Caco-2 (cell line): ENCODE data around the gene C5orf15. TPM values are rescaled to one million over a fixed set of nuclear protein-coding genes. Genes with fewer than 3 reads are reported as not detected.

Experiments used
- BruUV-seq: library from RNA; stranded (reverse); fragments of 400-500 nt; replicated peaks from 2 replicates; lab custom pipeline; 2021; lab: Mats Ljungman, UMichigan
- CTCF ChIA-PET: fragments of 300-600 bp; sonication (Branson Sonifier 250); formaldehyde crosslinking; loops from one replicate; lab custom pipeline; 2022; ENCODE audit warnings: antibody characterized with exemption; lab: Charles Lee
- POLR2A ChIA-PET: fragments of 300-600 bp; sonication (Branson Sonifier 250); formaldehyde crosslinking; loops from one replicate; lab custom pipeline; 2022; ENCODE audit warnings: antibody characterized with exemption; lab: Charles Lee
- DNase-seq, 2 experiments: peaks; one replicate each; pipeline versions ENCODE4 v3.0.0 to v3.0.0-alpha.2; 2020 to 2022
- H3K27me3 ChIP-seq: replicated peaks from 2 replicates; pipeline ENCODE4 v1.6.0; 2011; ENCODE audit warnings: low read length; ENCODE audit not compliant: control insufficient read depth, insufficient read depth
- H3K36me3 ChIP-seq: 2 replicates; pipeline ENCODE4 v1.5.1; 2011; ENCODE audit warnings: low read length; ENCODE audit not compliant: control insufficient read depth, insufficient read depth
- H3K4me1 ChIP-seq: fragments of 250-450 bp; sonication (Bioruptor Pico); 2 replicates; pipeline ENCODE4 v1.5.1; 2020; ENCODE audit warnings: mild to moderate bottlenecking
- H3K4me3 ChIP-seq: 2 replicates; pipeline ENCODE4 v1.5.1; 2011; ENCODE audit warnings: low read depth, mild to moderate bottlenecking, control low read depth, low read length
- H3K9me3 ChIP-seq: fragments of 250-450 bp; sonication (Bioruptor Pico); 2 replicates; pipeline ENCODE4 v1.5.1; 2020; ENCODE audit warnings: mild to moderate bottlenecking, moderate library complexity
- H3K27ac Mint-ChIP-seq: one replicate; pipeline ENCODE4 v1.8.0; 2022; ENCODE audit warnings: mixed read lengths; ENCODE audit not compliant: unreplicated experiment
- H3K27me3 Mint-ChIP-seq: one replicate; pipeline ENCODE4 v1.8.0; 2022; ENCODE audit warnings: mixed read lengths; ENCODE audit not compliant: insufficient read depth, unreplicated experiment
- H3K36me3 Mint-ChIP-seq: one replicate; pipeline ENCODE4 v1.8.0; 2022; ENCODE audit warnings: mild to moderate bottlenecking, mixed read lengths; ENCODE audit not compliant: insufficient read depth, unreplicated experiment
- H3K4me1 Mint-ChIP-seq: one replicate; pipeline ENCODE4 v1.8.0; 2022; ENCODE audit warnings: low read depth, mixed read lengths; ENCODE audit not compliant: unreplicated experiment
- H3K4me3 Mint-ChIP-seq: one replicate; pipeline ENCODE4 v1.8.0; 2022; ENCODE audit warnings: mild to moderate bottlenecking, moderate library complexity, mixed read lengths; ENCODE audit not compliant: unreplicated experiment
- H3K9me3 Mint-ChIP-seq: one replicate; pipeline ENCODE4 v1.8.0; 2022; ENCODE audit warnings: mixed read lengths; ENCODE audit not compliant: unreplicated experiment
- CTCF ChIP-seq, 2 experiments: fragments of 200-600 bp in 1 of 2; IDR thresholded peaks; 1 replicate in 1 of 2; 2 replicates in 1 of 2; pipeline versions ENCODE4 v1.5.1 to v1.8.0; 2011 to 2022; ENCODE audit warnings: antibody characterized with exemption in 1 of 2, control low read depth in 1 of 2, inconsistent platforms in 1 of 2, low read depth in 1 of 2, low read length in 1 of 2, mild to moderate bottlenecking in 1 of 2, moderate library complexity in 1 of 2; ENCODE audit not compliant: insufficient read depth in 1 of 2, severe bottlenecking in 1 of 2, unreplicated experiment in 1 of 2
- intact Hi-C: fragments of 100-400 bp; cut with micrococcal nuclease; formaldehyde crosslinking; loops from one replicate; pipeline ENCODE4 v1.10.0; 2022; ENCODE audit not compliant: unreplicated experiment
- total RNA-seq: library from RNA; stranded (reverse); gene quantifications from 2 replicates; pipeline ENCODE4 v1.2.3, GENCODE V29; 2022

The C5orf15 gene
- total RNA-seq, 1 experiment from 2014 or later = 35.6 TPM

DNA sequence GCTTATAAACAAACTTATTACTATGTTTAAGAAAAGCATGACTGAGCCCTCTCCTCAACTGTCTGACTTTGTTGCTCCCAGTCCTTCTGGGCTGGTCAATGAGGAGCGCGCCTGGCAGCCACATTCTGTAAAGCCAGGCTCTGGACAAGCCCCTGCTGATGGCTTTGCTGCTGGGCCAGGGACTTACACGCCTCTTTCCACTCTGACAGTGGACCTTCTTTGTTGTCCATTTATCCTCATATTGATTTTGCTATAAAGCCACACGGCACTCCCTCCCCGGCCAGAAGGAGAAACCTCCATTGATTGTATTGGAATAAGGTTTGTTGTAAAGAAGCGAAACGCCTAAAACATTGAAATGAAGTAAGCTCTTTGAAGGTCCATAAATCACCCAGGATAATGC is 50.6 kb downstream of the C5orf15 start:
- no peak for DNase-seq
- intact Hi-C loops = no loop called here
- no peaks in the 10 kb centered on the region for H3K36me3 Mint-ChIP-seq
- H3K4me3 Mint-ChIP-seq = no peak overlapping the region
- ChIA-PET CTCF (no interaction called here), POLR2A (no interaction called here)
- BruUV-seq = no TSS peak
- no peak overlapping the region for H3K27ac Mint-ChIP-seq
- H3K9me3 ChIP-seq = no peaks in the 10 kb centered on the region
- no peaks in the 10 kb centered on the region for H3K4me1 Mint-ChIP-seq
- no peak for TF ChIP-seq CTCF (IDR thresholded peaks at IDR 0.05; ENCODE audit: insufficient read depth in 1 of 2, low read depth in 1 of 2, low read length in 1 of 2, severe bottlenecking in 1 of 2, unreplicated experiment in 1 of 2)
- H3K9me3 Mint-ChIP-seq = no peaks in the 10 kb centered on the region
- H3K36me3 ChIP-seq = no peaks in the 10 kb centered on the region
- no peak overlapping the region for H3K4me3 ChIP-seq
- no peaks in the 10 kb centered on the region for H3K27me3 Mint-ChIP-seq
- 0 out of 2 replicates have a peak, but pooled peaks cover 5% of the 10 kb centered on the region for H3K4me1 ChIP-seq
- H3K27me3 ChIP-seq = no peaks in the 10 kb centered on the region

GRCh38 chr5:133916914-133917313 is 51.5 kb downstream of the C5orf15 start:
- no peaks in the 10 kb centered on the region for H3K27me3 Mint-ChIP-seq
- ChIA-PET POLR2A (no interaction called here), CTCF (no interaction called here)
- H3K4me1 Mint-ChIP-seq = no peaks in the 10 kb centered on the region
- no peaks in the 10 kb centered on the region for H3K36me3 Mint-ChIP-seq
- no TSS peak for BruUV-seq
- no peaks in the 10 kb centered on the region for H3K9me3 Mint-ChIP-seq
- DNase-seq = no peak
- H3K27me3 ChIP-seq = no peaks in the 10 kb centered on the region
- TF ChIP-seq CTCF (IDR thresholded peaks at IDR 0.05; ENCODE audit: insufficient read depth in 1 of 2, low read depth in 1 of 2, low read length in 1 of 2, severe bottlenecking in 1 of 2, unreplicated experiment in 1 of 2) = no peak
- no peak overlapping the region for H3K27ac Mint-ChIP-seq
- no peak overlapping the region for H3K4me3 Mint-ChIP-seq
- intact Hi-C loops = no loop called here
- H3K36me3 ChIP-seq = no peaks in the 10 kb centered on the region
- H3K4me3 ChIP-seq = no peak overlapping the region
- 0 out of 2 replicates have a peak, but pooled peaks cover 5% of the 10 kb centered on the region for H3K4me1 ChIP-seq
- H3K9me3 ChIP-seq = no peaks in the 10 kb centered on the region

- CTCF ChIA-PET = no interaction called here
These were observed 51.9 kb downstream of the C5orf15 start for GRCh38 chr5:133916479-133916878.

More at GRCh38 chr5:133916479-133916878, 51.9 kb downstream of the C5orf15 start:
- POLR2A ChIA-PET = no interaction called here
- Mint-ChIP-seq H3K27me3 (no peaks in the 10 kb centered on the region), H3K4me1 (no peaks in the 10 kb centered on the region), H3K9me3 (no peaks in the 10 kb centered on the region), H3K27ac (no peak overlapping the region), H3K4me3 (no peak overlapping the region), H3K36me3 (no peaks in the 10 kb centered on the region)
- H3K27me3 ChIP-seq = no peaks in the 10 kb centered on the region
- H3K4me1 ChIP-seq = 0 out of 2 replicates have a peak, but pooled peaks cover 5% of the 10 kb centered on the region
- no peak overlapping the region for H3K4me3 ChIP-seq
- intact Hi-C loops = no loop called here
- no peaks in the 10 kb centered on the region for H3K36me3 ChIP-seq
- H3K9me3 ChIP-seq = no peaks in the 10 kb centered on the region
- no peak for DNase-seq
- TF ChIP-seq CTCF (IDR thresholded peaks at IDR 0.05; ENCODE audit: insufficient read depth in 1 of 2, low read depth in 1 of 2, low read length in 1 of 2, severe bottlenecking in 1 of 2, unreplicated experiment in 1 of 2) = no peak
- BruUV-seq = no TSS peak
